ENCODE results near the gene CACNB1.

Gene CACNB1

DNA sequence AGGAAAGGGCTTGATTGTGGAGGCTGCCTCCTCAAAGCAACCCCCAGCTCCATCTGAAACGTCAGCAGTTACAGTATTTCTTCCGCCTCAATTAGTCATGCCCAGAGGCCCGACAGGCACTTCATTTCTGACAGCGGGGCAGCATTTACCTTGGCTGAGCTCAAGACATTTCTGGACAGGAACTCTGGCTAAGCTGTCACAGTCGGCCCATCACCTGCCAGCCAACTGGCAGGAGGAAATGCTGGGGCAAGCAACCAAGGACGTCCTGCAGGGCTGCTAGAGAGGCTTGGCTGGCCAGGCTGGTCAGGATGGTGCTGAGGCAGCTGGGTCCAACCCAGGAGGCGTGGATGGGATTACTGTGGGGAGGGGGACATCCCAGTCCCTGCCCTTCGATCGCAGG lies 73.8 kb downstream of the CACNB1 start:
- TF ChIP-seq, protein P1, sequence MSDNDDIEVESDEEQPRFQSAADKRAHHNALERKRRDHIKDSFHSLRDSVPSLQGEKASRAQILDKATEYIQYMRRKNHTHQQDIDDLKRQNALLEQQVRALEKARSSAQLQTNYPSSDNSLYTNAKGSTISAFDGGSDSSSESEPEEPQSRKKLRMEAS (IDR thresholded peaks at IDR 0.05; ENCODE audit: low read depth, low read length), result no peak
- TF ChIP-seq POLR2A (IDR thresholded peaks at IDR 0.05; ENCODE audit: extremely low read depth, insufficient read length), result no peak
- DNase-seq (ENCODE audit: low read depth), result no peak
- no peak overlapping the region for H3K4me3 ChIP-seq (ENCODE audit: low read depth, low read length)

All from NB4 (cell line).